ENCODE results near the gene LINC00237. TPM values are rescaled to one million over a fixed set of nuclear protein-coding genes. Genes with fewer than 3 reads are reported as not detected.

The LINC00237 gene
- total RNA-seq, 1 donor from 2014 or later: not detected

GRCh38 chr20:21118138-21118537 lies 12.0 kb upstream of the LINC00237 start:
- Mint-ChIP-seq H3K4me1 (ENCODE audit: unreplicated experiment) (peaks cover 9% of the 10 kb centered on the region), H3K36me3 (ENCODE audit: low read depth, unreplicated experiment) (no peaks in the 10 kb centered on the region), H3K27ac (ENCODE audit: unreplicated experiment) (no peak overlapping the region), H3K27me3 (ENCODE audit: unreplicated experiment) (no peaks in the 10 kb centered on the region), H3K9me3 (ENCODE audit: unreplicated experiment) (no peaks in the 10 kb centered on the region), H3K4me3 (ENCODE audit: unreplicated experiment) (no peak overlapping the region)
- no peak for TF ChIP-seq CTCF (IDR thresholded peaks at IDR 0.05; ENCODE audit: unreplicated experiment)
- no peak for DNase-seq (ENCODE audit: low spot score)

GRCh38 chr20:21117521-21117920 lies 11.4 kb upstream of the LINC00237 start:
- Mint-ChIP-seq H3K4me1 (ENCODE audit: unreplicated experiment) (peaks cover 9% of the 10 kb centered on the region), H3K27me3 (ENCODE audit: unreplicated experiment) (no peaks in the 10 kb centered on the region), H3K36me3 (ENCODE audit: low read depth, unreplicated experiment) (no peaks in the 10 kb centered on the region), H3K4me3 (ENCODE audit: unreplicated experiment) (no peak overlapping the region), H3K9me3 (ENCODE audit: unreplicated experiment) (no peaks in the 10 kb centered on the region), H3K27ac (ENCODE audit: unreplicated experiment) (no peak overlapping the region)
- no peak for TF ChIP-seq CTCF (IDR thresholded peaks at IDR 0.05; ENCODE audit: unreplicated experiment)
- no peak for DNase-seq (ENCODE audit: low spot score)

GRCh38 chr20:21114584-21114983 lies 8.4 kb upstream of the LINC00237 start:
- no peak for TF ChIP-seq CTCF (IDR thresholded peaks at IDR 0.05; ENCODE audit: unreplicated experiment)
- H3K27me3 Mint-ChIP-seq (ENCODE audit: unreplicated experiment): no peaks in the 10 kb centered on the region

GRCh38 chr20:21113697-21114096 lies 7.5 kb upstream of the LINC00237 start:
- Mint-ChIP-seq H3K9me3 (ENCODE audit: unreplicated experiment) (no peaks in the 10 kb centered on the region), H3K4me3 (ENCODE audit: unreplicated experiment) (no peak overlapping the region), H3K27me3 (ENCODE audit: unreplicated experiment) (no peaks in the 10 kb centered on the region), H3K36me3 (ENCODE audit: low read depth, unreplicated experiment) (no peaks in the 10 kb centered on the region), H3K4me1 (ENCODE audit: unreplicated experiment) (peaks cover 9% of the 10 kb centered on the region), H3K27ac (ENCODE audit: unreplicated experiment) (no peak overlapping the region)
- no peak for TF ChIP-seq CTCF (IDR thresholded peaks at IDR 0.05; ENCODE audit: unreplicated experiment)
- DNase-seq (ENCODE audit: low spot score): no peak

More at GRCh38 chr20:21114584-21114983, 8.4 kb upstream of the LINC00237 start:
- Mint-ChIP-seq H3K9me3 (ENCODE audit: unreplicated experiment) (no peaks in the 10 kb centered on the region), H3K36me3 (ENCODE audit: low read depth, unreplicated experiment) (no peaks in the 10 kb centered on the region), H3K4me3 (ENCODE audit: unreplicated experiment) (no peak overlapping the region), H3K27ac (ENCODE audit: unreplicated experiment) (no peak overlapping the region), H3K4me1 (ENCODE audit: unreplicated experiment) (peaks cover 9% of the 10 kb centered on the region)
- no peak for DNase-seq (ENCODE audit: low spot score)

- no peaks in the 10 kb centered on the region for H3K36me3 Mint-ChIP-seq (ENCODE audit: low read depth, unreplicated experiment)
- no peak overlapping the region for H3K27ac Mint-ChIP-seq (ENCODE audit: unreplicated experiment)
- no peak for TF ChIP-seq CTCF (IDR thresholded peaks at IDR 0.05; ENCODE audit: unreplicated experiment)
- peaks cover 9% of the 10 kb centered on the region for H3K4me1 Mint-ChIP-seq (ENCODE audit: unreplicated experiment)
- H3K9me3 Mint-ChIP-seq (ENCODE audit: unreplicated experiment): no peaks in the 10 kb centered on the region
- peaks cover 8% of the 10 kb centered on the region for H3K27me3 Mint-ChIP-seq (ENCODE audit: unreplicated experiment)
- DNase-seq (ENCODE audit: low spot score): no peak
- no peak overlapping the region for H3K4me3 Mint-ChIP-seq (ENCODE audit: unreplicated experiment)
Observed at GRCh38 chr20:21111416-21111815, 5.3 kb upstream of the LINC00237 start.

Measured in endothelial cell (in vitro differentiated cells).